NOMO-1 (cell line): ENCODE results near the gene ZNF384.

Experiments
- DNase-seq, 2 experiments: peaks; one replicate each; lab custom pipeline; 2025; ENCODE audit not compliant: unreplicated experiment in 2 of 2; lab: John Stamatoyannopoulos, UW

Gene ZNF384

DNA sequence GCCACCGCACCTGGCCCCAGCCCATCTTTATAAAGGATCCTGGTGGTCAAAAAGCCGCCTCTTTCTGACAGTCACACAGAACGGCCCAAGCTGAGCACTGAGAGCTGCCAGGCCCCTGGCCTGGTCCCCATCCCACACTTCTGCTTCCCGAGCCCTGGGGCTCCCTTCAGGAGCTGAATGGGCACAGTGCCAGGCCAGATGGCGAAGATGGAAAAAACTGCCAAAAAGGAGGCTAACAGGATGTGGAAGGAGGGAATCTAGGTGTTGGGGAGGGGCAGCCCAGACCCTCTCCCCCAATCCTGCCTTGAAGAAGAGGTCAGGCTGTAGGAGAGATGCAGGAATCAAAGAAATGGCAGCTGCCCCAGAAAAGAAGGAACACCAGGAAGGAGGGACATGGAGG is 58.4 kb downstream of the ZNF384 start:
- DNase-seq, result no peak

DNA sequence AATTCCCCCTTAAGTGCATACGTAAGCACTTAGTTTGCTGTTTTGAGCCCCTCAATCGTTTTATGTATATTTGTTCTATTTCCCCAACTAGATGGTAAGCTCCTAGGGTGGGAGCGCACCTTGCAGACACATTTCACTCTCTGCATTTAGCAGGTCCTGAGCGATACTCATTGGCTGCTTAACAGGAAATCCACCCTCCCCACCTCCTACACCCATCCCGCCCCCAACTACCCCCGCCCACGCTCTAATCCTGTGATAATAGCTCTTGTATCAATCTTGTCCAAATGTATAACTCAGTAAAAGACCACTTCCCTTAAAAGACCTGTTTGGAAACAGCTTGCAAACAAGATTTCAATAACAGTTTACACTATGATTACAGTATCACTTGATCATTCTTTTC is 61.6 kb downstream of the ZNF384 start:
- DNase-seq, result no peak

DNA sequence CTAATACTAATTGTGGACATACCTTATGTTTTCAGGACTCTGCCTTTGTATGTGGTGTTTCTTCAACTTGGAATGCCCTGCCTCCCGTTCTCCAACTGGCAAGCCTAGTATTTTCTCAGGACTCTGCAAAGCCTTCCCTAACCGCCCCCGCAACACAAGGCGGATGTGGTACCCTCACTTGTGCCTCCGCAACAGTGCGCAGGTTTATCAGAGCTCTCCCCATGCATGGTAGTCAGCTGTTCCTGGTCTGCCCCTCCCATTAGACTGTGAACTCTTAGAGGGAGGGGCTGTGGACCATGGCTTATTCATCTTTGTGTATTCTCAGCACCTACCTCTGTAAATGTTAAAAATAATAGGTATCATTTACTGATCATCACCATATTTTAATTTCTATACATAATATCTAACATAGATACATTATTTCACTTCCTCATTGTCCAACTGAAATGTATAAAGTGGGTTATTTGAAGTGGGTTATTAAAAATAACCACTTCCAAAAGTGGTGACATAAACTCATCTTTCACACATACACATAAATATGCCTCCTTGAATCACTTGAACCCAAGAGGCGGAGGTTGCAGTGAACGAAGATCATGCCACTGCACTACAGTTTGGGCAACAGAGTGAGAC is 62.4 kb downstream of the ZNF384 start:
- DNase-seq, result no peak

DNA sequence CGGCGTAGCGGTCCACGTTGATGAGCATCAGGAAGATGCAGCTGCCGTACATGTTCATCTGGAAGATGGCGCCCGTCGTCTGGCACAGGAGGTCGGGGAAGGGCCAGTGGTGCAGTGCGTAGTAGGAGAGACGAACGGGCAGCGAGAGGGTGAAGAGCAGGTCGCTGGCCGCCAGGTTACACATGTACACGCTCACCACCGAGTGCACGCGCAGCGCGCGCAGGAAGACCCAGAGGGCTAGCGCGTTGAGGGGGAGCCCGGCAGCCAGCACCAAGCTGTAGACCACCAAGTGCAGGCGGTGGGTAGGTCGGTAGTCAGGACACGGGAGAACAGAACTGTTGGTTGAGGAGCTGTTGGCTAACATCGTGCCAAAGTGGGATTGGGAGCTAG is 68.3 kb downstream of the ZNF384 start:
- DNase-seq, result no peak

DNA sequence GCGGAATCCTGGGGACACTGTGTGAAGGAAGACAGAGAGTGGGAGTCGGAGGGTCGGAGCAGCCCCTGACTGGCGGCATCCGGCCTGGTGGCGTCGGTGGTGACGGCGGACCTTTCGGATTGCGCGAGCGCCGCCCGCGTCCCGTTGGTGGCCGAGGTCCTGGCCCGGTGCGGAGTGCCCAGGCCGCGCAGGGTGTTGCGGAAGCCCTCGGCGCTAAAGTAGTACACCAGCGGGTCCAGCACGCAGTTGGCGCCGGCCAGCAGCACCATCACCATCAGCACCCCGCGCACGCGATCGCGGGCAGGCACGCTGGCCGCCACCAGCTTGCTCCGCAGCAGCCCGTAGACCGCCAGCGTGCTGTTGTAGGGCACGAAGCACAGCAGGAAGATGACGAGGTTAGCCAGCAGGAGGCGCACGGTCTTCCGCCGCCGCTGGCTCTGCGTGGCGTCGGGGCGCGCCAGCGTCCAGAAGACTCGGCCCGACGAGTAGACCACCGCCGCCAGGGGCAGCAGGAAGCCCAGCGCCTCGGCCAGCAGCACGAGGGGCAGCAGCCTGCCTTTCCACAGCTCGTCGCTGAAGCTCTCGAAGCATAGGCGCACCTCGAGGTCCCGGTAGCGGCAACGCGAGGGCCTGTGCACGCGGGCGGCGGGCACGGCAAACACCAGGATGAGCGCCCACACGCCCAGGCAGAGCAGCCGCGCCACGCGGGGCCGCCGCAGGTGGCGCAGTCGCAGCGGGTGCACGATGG is 68.9 kb downstream of the ZNF384 start:
- DNase-seq, result no peak

DNA sequence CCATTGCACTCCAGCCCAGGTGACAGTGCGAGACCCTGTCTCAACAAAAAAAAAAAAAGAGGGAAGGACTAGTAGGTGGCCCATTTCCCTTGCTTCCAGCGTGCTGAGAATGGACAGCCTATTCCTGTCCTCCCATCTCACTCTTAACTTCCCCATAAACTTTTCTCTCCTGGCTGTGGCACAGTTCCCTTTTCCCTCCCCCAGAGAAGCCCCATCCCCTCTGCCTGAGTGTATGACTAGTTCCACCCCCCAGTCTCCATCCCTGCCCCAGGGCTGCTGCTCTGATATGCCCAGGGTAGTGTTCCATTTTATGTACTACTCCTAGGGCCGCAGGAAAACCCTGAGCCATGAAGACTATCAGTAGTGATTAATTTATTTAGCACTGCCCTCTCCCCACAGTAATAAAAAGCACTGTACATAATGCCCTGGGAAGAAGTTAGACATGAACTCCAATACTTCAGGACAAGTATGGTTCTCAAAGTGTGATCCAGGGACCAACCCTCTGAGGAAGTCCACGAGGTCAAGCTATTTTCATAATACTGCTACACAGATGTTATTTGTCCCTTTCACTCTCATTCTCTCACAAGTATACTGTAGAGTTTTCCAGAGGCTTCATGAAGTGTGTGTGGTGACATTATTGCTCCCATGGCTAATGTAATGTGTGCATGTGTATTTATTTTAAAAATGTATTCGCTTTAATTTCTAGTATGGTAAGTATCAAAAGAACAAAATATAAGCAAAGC is 70.5 kb downstream of the ZNF384 start:
- DNase-seq, result no peak
